ENCODE data around the gene GPRIN1.
"Not testable (repeated sequence)": the region's sequence is repeated elsewhere in the genome, so short reads cannot be mapped to it uniquely, and the experiment has no call there.

GPRIN1 gene

DNA sequence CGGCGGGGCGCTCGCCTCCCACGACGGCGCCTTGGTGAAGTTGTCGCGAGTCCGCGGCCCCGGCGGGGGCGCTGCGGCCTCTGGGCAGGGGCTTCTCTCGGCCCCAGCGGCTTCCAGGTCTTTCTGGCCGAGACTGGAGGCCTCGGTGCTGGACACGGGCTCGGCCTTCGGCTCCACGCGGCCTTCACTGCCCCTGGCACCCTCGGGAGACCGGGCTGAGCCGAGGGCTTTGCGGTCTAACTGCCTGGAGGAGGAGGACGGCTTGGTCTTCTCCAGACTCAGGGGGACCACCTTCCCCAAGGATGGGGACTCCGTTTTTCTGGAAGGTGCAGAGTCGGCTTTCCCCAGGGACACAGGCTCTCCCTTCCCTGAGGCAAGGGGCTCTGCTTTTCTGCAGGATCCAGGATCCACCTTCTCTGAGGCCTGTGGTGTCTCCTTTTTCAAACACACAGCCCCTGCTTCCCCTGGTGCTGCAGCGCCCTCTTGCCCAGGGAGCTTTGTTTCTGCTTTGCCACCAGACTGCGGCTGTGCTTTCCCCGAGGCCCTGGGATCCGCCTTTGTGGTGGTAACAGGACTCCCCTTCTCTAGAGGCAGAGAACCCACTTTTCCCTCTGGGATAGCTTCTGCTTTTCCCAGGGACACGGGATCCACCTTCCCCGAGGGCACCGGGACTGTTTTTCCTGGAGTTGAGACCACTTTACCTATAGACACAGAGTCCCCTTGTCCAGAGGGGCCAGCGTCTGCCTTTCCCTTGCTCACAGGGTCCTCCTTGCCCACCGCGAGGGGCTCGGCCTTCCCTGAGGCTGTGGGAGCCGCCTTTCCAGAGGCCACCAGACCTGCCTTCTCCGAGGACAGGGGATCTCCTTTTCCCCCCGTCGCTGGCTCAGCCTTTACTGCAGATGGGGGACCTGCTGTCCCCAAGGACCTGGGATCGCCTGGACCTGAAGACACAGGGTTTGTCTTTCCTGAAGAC is 12.3 kb downstream of the GPRIN1 start:
- DNase-seq (ENCODE audit: low spot score), result no peak

DNA sequence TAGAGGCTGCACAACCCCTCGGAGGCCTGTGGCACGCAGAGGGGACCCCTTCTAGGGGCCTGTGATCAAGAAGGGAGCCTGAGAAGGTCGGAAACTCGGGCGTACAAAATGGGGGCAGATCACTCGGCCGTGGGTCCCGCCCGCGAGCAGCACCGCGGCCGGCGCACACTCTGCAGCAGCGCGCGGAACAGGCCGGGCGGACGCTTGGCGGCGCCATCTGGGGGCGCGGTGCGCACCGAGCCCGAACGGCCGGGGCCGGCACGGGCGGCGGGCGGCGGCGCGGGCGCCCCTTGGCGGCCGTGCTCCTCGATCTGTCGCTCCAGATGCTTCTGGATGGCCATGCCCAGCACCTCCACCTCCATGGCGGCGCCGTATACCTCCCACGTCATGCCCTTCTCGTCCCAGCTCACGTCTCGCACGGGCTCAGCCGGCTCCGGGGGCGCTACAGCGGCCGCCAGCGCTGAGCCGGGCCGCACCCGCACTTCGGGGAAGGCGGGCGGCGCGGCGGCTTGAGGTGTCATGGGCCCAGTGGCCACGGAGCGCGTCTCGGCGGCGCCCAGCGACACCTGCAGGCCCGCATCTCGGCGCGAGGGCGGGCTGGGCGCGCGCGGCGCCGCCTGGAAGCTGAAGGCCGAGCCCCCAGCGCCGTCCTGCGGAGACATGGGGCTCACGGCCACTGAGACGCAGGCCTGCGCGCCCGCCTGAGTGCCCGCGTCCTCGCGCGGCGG is 13.1 kb downstream of the GPRIN1 start:
- peak; percentile 74 for DNase-seq (ENCODE audit: low spot score)

DNA sequence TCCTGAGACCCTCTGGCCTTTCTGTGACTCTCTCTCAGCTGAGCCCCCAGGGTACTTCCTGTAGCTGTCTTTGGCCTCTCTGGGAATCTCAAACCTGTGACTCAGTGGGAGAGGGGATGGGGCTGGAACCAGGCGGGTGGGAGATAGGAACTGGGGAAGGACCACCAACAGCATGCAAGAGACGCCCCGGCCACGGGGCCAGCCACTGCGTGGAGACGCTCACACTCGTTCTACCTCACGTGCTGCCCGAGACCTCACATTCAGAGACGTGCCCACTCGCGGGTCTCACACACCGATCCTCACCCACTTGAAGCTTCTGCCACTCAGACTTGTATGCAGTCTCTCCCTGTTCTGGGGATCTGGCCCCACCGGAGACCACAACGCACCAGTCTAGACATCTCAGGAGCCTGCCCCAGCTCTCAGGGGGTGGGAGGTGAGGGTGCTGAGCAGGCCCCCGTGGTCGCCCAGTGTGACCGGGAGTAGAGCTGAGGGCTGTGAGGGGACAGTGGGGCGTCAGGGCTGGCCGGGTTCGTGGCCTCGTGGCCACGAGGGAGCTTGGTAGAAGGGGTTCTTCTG is 13.8 kb downstream of the GPRIN1 start:
- no peak for DNase-seq (ENCODE audit: low spot score)

DNA sequence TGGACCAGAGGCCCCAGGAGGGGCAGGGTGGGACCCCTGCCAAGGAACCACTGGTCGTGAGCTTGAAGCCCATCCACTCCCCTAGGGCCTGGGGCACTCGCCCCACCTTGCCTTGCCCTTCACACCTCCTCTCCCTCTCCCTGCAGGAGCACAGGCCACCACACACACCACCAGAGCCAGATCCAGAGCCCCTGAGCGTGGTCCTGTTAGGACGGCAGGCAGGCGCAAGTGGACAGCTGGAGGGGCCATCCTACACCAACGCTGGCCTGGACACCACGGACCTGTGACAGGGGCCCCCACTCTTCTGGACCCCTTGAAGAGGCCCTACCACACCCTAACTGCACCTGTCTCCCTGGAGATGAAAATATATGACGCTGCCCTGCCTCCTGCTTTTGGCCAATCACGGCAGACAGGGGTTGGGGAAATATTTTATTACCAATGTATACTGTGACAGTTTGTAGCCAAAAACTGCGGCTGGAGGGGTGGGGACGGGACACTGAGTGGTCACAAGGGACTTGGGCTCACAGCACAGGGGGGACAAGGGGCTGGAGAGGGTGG is 14.5 kb downstream of the GPRIN1 start:
- no peak for DNase-seq (ENCODE audit: low spot score)

DNA sequence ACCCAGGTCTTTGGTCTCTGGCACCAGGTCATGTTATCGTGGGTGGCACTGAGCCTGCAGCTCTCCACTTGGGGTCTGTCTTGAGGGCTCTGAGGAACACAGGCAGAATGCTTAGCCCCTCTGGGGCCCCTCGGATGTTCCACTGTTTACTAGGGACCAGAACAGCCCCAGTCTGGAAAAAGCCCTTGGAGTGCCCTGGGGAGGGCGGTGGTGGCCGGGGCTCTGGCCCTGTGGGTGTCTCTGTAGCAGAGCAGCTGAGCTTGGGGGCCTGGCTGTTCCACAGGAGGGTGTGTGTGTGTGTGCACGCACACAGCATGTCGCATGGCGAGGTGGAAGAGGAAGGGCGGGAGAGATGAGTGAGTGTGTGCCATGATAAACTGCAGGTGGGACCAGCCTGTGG is 15.4 kb downstream of the GPRIN1 start:
- no peak for DNase-seq (ENCODE audit: low spot score)

DNA sequence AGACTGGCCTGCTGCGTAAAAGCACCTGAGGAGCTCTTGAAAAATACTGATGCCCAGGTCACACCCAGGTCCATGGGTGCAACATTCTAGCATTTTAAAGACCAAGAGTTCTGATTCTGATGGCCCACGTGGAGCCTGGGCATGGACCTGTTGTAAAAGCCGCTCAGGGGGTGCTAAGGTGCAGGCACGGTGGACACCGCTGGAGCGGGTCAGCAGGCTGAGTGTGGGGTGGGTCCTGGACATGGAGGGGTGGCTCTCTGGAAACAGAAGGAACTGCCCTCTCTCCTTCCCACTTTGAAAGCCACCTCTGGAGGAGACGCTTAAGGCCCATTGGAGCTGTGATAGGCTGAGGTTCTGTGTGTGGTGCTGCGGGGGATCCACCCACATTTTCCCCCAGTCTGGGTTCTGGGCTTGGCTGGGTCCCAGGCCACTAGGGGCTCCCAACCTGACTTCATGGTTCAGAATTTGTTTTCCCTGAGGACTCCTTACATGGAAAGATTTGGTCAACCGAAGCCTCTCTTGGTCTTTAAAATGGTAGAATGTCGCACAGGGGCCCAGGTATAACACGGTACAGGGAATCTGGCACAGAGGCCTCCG is 16.6 kb downstream of the GPRIN1 start:
- no peak for DNase-seq (ENCODE audit: low spot score)

DNA sequence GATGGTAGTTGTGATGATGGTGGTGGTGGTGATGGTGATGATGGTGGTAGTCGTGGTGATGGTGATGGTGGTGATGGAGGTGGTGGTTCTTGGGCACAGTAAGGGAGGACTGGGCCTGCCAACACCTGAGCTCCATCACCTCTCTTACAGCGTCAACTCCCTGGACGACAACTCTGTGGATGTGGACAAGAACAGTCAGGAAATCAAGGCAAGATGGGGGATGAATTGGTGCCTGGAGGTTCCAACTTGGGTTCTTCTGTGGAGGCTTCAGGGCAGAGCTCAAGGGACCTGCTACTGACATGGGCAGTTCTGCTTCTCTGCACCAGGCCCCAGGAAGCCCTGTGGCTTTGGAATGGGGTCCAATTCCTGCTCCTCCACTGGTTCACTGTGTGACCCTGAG is 17.4 kb downstream of the GPRIN1 start:
- no peak for DNase-seq (ENCODE audit: low spot score)

DNA sequence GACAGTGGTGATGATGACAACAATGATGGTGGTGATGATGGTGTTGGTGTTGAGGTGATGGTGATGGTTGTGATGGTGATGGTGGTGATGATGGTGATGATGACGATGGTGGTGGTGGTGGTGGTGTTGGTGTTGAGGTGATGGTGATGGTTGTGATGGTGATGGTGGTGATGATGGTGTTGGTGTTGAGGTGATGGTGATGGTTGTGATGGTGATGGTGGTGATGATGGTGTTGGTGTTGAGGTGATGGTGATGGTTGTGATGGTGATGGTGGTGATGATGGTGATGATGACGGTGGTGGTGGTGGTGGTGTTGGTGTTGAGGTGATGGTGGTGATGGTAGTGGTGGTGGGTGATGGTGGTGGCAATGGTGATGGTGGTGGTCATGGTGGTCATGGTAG is 18.3 kb downstream of the GPRIN1 start:
- not testable (repeated sequence) for DNase-seq (ENCODE audit: low spot score)

DNA sequence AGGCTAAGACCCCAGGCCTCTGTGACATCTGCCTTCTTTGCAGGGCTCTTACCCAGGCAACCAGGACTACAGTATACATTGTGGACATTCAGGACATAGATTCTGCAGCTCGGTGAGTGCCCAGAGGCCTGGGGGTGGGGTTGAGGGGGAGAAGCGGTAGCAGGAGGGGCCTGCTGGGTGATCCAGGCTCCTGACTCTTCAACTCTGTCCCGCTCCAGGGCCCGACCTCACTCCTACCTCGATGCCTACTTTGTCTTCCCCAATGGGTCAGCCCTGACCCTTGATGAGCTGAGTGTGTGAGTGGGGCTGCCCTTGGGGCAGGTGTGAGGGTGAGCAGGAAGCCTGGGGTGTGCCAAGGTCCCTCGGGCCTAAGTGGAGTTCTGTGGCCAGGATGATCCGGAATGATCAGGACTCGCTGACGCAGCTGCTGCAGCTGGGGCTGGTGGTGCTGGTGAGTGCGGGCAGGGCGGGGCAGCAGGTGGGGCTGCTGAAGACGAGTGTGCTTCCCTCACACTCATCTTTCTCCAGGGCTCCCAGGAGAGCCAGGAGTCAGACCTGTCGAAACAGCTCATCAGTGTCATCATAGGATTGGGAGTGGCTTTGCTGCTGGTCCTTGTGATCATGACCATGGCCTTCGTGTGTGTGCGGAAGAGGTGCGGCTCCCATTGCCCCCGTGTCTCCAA is 19.8 kb downstream of the GPRIN1 start:
- no peak for DNase-seq (ENCODE audit: low spot score)

DNA sequence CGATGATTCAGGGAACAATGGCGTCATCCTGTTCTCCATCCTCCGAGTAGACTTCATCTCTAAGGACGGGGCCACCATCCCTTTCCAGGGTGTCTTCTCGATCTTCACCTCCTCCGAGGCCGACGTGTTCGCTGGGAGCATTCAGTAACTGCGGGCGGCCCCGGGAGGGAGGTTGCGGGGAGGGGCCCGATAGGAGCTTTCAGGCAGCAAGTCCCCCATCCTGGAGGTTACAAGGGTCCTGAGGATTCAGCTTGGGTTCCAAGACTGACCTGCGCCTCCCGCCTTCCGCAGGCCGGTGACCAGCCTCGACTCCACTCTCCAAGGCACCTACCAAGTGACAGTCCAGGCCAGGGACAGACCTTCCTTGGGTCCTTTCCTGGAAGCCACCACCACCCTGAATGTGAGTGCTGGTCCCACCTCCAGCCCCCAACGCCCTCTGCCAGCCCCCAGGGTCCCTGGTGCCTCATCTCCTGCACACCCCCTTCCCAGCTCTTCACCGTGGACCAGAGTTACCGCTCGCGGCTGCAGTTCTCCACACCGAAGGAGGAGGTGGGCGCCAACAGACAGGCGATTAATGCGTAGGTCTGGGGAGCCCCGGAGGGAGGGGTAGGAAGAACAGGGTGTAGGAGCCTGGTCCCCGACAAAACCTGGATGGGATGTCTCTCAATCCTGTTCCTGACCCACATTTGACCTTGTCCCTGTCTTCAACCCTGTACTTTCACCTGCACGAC is 20.8 kb downstream of the GPRIN1 start:
- no peak for DNase-seq (ENCODE audit: low spot score)

DNA sequence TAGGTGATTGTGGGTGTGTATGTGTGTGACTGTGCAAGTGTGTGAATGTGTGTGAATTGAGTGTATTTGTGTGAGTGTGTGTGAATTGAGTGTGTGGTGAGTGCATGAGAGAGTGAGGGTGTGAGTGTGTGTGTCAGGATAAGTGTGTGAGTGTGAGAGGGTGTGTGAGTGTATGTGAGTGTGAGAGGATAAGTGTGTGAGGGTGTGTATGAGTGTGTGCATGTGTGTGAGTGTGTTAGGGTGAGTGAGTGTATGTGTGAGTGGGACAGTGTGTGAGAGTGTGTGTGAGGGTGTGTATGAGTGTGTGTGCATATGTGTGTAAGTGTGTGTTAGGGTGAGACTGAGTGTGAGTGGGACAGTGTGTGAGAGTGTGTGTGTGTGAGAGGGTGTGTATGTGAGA is 21.7 kb downstream of the GPRIN1 start:
- DNase-seq (ENCODE audit: low spot score), result no peak

DNA sequence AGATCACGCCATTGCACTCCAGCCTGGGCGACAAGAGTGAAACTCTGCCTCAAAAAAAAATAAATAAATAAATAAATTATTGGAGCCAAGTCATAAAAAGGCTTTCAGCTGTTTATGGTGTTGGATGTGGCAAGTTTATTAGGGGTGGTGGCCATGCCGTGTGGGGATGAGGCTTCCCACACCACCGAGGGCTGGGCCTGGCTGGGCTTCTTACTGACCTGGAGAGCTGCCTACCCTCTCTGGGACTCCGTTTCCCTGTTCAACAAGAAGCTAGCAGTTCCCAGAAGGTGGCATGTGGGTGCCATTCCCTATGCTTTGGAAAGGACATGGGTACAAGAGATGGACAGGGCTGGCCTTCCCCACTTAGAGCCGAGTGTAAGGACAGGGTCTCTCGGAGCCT is 22.6 kb downstream of the GPRIN1 start:
- no peak for DNase-seq (ENCODE audit: low spot score)

DNA sequence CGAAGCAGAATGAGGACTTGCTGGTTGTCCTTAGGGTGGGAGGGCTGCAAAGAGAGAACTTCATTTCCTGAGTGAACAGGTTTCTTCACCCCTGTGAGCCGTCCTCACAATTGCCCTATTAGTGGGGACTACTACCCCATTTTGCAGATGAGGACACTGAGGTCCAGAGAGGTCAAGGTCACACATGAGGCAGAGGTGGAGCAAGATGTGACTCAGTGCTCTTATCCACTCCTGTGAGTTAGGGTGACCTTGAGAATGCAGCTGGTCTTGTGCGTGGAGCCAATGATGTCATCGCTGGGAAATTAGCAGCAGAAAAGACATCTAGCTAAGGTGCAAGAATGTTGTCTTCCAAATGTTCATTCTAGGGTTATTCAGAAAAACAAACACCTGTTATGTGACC is 26.9 kb downstream of the GPRIN1 start:
- DNase-seq (ENCODE audit: low spot score), result no peak

DNA sequence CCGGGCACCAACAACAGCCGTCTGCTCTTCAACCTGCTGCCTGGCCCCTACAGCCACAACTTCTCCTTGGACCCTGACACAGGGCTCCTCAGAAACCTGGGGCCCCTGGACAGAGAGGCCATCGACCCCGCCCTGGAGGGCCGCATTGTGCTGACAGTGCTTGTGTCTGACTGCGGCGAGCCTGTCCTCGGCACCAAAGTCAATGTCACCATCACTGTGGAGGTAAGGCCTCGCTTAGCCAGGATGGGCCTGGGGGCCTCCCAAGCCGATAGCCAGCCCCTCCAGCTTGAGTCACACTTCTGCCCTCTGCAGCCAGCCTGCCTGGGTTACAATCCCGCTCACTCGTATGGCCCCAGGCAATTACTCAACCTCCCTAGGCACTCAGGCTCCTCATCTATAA is 28.6 kb downstream of the GPRIN1 start:
- DNase-seq (ENCODE audit: low spot score), result no peak

DNA sequence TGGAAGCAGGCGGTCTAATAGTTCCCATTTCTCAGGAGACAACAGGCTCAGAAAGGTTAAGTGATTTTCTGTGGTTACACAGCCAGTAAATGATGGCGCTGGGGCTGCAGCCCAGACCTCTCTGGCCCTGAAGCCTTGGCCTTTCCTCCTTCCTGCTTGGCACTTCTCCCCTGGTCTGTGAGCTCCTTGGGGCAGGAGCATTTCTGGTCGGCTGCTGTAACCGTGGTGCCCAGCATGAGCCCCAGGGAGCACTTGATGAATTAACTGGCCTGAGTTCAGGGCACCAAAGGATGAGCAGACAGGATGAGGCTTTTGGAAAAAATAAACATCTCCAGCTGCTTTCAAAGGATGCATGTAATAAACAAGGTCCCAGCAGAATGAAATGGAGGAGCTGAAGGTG is 30.6 kb downstream of the GPRIN1 start:
- no peak for DNase-seq (ENCODE audit: low spot score)

DNA sequence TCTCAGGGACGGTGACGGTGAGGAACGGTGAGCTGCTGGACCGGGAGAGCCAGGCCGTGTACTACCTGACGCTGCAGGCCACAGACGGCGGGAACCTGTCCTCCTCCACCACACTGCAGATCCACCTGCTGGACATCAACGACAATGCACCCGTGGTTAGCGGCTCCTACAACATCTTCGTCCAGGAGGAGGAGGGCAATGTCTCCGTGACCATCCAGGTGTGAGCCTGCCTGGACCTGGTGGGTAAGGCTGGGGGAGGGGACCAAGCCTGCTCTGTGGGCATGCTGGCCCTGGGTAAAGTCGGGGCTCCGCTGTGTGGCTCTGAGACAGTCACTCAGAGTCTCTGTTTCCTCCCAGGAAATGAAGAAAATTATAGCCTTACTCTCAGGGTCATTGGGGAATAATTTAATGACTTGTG is 31.6 kb downstream of the GPRIN1 start:
- DNase-seq (ENCODE audit: low spot score), result peak; percentile 33

DNA sequence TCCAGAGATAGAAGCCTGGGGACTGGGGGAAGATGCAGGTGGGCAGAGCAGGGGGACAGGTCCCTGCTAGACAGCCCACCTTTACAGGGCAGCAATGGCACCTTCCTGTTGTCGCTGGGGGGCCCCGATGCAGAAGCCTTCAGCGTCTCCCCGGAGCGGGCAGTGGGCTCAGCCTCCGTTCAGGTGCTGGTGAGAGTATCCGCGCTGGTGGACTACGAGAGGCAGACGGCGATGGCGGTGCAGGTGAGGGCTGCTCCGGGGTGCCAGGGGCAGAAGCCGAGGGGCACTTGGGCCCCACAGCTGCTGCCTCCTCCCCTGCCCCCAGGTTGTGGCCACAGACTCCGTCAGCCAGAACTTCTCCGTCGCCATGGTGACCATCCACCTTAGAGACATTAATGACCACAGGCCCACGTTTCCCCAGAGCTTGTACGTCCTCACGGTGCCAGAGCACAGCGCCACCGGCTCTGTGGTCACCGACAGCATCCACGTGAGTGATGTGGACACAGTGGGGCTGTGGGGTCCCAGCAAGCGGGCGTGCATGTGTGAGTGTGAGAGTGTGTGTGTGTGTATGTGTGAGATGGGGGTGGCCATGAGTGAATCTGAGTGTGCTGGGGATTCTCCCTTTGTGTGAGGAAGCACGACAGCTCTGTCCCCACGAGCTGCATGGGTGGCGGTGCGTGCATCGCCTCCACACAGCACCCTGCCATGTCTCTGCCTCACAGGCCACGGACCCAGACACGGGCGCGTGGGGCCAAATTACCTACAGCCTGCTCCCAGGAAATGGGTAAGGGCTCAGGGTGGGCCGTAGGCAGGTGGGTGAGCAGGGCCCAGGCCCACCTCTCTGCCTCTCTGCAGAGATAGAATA is 32.4 kb downstream of the GPRIN1 start:
- no peak for DNase-seq (ENCODE audit: low spot score)

DNA sequence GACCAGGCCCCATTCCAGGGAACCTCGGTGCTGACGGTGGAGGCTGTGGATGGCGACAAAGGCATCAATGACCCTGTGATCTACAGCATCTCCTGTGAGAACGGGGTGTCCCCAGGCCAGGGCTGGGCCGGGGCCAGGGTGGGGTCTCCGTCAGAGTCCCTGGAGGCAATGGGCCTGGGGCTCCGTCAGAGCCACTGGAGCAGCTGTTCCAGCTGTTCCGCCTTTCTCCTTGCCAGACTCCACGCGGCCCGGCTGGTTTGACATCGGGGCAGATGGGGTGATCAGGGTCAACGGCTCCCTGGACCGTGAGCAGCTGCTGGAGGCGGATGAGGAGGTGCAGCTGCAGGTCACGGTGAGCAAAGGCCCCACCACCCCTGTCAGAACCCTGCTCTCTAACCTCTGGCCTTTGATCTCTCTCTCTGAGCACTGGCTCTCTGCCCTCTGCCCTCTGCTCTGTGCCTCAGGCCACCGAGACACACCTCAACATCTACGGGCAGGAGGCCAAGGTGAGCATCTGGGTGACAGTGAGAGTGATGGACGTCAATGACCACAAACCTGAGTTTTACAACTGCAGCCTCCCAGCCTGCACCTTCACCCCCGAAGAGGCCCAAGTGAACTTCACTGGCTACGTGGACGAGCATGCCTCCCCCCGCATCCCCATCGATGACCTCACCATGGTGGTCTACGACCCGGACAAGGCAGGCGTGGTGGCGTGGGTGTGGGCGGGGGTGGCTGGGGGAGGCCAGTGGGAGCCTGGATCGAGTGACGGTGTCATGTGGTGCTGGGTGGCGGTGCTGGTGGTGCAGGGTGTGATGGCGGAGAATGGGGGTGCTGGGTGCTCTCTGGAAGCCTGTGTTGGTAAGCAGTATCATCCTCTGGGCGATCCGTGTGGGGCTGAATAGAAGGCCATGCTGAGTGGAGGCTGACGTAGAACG is 34.2 kb downstream of the GPRIN1 start:
- DNase-seq (ENCODE audit: low spot score), result no peak

DNA sequence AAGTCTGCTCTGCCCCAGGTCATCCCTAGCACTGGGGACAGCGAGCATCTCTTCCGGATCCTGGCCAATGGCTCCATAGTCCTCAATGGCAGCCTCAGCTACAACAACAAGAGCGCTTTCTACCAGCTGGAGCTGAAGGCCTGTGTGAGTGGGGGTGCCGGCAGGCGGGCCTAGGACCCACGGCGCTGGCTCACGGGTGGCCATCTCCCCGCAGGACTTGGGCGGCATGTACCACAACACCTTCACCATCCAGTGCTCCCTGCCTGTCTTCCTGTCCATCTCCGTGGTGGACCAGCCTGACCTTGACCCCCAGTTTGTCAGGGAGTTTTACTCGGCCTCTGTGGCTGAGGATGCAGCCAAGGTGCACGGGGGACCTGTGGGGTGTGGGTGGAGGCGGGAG is 34.9 kb downstream of the GPRIN1 start:
- DNase-seq (ENCODE audit: low spot score), result no peak

All from CD4-positive, alpha-beta T cell treated with Interleukin-15 for 4 hours (primary cell).